HFFc6 (cell line): ENCODE data around the gene FIBP. TPM values are rescaled to one million over a fixed set of nuclear protein-coding genes. Genes with fewer than 3 reads are reported as not detected.

Experiments used
- DNase-seq: peaks from one replicate; pipeline ENCODE4 v3.0.0-alpha.2; 2018
- H3K27ac Mint-ChIP-seq: 2 replicates; pipeline ENCODE4 v1.8.0; 2020; ENCODE audit warnings: mild to moderate bottlenecking, mixed read lengths
- H3K27me3 Mint-ChIP-seq: 2 replicates; pipeline ENCODE4 v1.8.0; 2021; ENCODE audit warnings: mild to moderate bottlenecking, moderate library complexity, mixed read lengths; ENCODE audit not compliant: insufficient read depth
- H3K36me3 Mint-ChIP-seq: 2 replicates; pipeline ENCODE4 v1.8.0; 2021; ENCODE audit warnings: low read depth, mixed read lengths
- H3K4me1 Mint-ChIP-seq: 2 replicates; pipeline ENCODE4 v1.8.0; 2020; ENCODE audit warnings: low read depth, mixed read lengths
- H3K4me3 Mint-ChIP-seq: 2 replicates; pipeline ENCODE4 v1.8.0; 2020; ENCODE audit warnings: mild to moderate bottlenecking, moderate library complexity, mixed read lengths
- H3K9me3 Mint-ChIP-seq: 2 replicates; pipeline ENCODE4 v1.8.0; 2020; ENCODE audit warnings: mild to moderate bottlenecking, mixed read lengths
- total RNA-seq, 6 experiments: library from RNA; stranded (reverse); fragmentation: NEBNext Ultra II Directional; extraction: Animal tissue kit (Norgen Biotek cat#: 25700); gene quantifications; 2 replicates in 1 of 6; 3 replicates in 5 of 6; pipeline ENCODE4 v1.2.3, GENCODE V29; 2021
- TF ChIP-seq, protein P1 (sequence below): fragments of 200-600 bp; sonication (generic); IDR thresholded peaks from 2 replicates; pipeline ENCODE4 v1.5.0; 2021; ENCODE audit warnings: antibody characterized with exemption, mild to moderate bottlenecking

The FIBP gene
- total RNA-seq, 6 experiments from 2014 or later, result 117 to 145 (median 135) TPM

DNA sequence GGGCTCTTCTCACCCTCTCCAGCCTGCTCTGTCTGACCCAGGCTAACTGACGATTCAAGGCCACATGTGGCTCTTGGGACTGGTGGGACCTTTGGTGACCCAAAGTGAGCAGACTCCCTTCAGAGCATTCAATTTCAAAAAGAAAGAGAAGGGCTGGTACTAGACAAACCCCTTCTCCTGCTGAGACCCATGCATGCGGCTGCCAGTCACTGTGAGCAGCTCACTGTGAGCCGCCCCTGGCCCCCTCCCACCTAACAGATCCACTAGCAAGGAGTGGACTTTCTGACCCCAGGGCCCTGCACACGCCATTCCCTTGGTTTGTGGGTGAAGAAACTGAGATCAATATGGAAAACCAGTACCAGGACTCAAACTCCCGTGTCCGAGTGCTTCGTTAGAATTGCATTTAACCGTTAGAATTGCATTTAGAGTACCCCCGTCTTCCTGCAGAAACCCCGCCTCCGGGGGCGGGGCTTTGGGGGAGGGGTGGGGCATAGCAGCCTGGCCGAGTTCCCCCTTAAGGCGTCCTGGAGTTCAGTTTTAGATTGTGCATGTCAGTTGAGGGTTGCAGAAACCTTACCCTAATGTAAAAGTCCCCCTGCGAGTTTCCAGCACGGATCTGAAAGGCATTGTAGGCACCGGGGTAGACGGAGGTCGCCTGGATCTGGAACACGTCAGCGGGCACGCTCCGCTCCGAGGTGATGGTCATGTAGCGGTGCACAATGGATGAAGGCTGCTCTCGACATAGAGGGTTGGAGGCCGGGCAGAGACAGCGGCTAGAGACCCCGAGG is 20.8 kb downstream of the FIBP start:
- Mint-ChIP-seq H3K4me3 (peak overlapping the region; percentile 20; the same call in 1 of the 2 replicates), H3K9me3 (no peaks in the 10 kb centered on the region), H3K4me1 (peaks cover 50% of the 10 kb centered on the region), H3K36me3 (peaks cover 44% of the 10 kb centered on the region), H3K27me3 (peaks cover 28% of the 10 kb centered on the region), H3K27ac (peak overlapping the region; percentile 29; the same call in 1 of the 2 replicates)
- DNase-seq, result no peak
- TF ChIP-seq, protein P1, sequence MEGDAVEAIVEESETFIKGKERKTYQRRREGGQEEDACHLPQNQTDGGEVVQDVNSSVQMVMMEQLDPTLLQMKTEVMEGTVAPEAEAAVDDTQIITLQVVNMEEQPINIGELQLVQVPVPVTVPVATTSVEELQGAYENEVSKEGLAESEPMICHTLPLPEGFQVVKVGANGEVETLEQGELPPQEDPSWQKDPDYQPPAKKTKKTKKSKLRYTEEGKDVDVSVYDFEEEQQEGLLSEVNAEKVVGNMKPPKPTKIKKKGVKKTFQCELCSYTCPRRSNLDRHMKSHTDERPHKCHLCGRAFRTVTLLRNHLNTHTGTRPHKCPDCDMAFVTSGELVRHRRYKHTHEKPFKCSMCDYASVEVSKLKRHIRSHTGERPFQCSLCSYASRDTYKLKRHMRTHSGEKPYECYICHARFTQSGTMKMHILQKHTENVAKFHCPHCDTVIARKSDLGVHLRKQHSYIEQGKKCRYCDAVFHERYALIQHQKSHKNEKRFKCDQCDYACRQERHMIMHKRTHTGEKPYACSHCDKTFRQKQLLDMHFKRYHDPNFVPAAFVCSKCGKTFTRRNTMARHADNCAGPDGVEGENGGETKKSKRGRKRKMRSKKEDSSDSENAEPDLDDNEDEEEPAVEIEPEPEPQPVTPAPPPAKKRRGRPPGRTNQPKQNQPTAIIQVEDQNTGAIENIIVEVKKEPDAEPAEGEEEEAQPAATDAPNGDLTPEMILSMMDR, result no peak

DNA sequence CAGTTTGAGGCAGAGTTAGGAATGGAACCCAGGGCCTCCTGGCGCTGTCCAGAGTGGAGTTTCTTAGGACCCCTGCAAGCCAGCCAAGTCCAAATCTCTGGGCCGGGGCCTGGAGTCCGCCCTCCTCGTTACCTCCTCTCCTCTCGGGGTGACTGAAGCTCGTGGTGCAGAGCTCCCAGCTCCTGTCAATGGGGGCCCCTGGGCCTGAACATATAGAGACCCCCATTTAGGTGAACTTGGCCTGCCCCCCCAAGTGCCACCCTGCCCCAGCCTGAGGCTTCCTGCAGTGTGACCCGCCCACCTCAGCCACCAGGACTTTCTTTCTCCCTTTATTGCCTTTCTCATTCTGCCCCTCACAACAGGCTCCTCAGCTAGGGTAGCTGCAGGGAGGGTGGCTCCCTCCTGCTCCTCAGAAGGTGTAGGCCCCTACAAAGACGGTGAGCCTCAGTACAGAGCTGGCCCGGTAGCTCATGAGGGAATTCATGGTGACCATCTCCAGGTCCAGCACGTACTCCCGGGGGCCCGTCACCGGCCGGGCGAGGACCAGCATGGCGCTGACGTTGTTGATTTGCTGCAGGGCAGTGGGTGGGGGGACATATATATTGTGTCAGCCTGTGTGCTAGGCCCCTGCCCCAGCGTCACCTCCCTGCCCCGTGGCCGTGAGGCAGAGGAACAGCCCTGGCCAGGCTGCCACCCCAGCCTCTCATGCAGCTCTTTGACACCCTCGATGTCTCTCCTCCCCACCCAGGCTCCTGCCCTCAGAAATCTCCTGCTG is 21.6 kb downstream of the FIBP start:
- Mint-ChIP-seq H3K4me1 (peaks cover 51% of the 10 kb centered on the region), H3K27ac (peak overlapping the region; percentile 29; the same call in 1 of the 2 replicates), H3K9me3 (no peaks in the 10 kb centered on the region), H3K36me3 (peaks cover 46% of the 10 kb centered on the region), H3K27me3 (peaks cover 24% of the 10 kb centered on the region), H3K4me3 (peak overlapping the region; percentile 20; the same call in 1 of the 2 replicates)
- TF ChIP-seq, protein P1, result no peak
- DNase-seq, result no peak

DNA sequence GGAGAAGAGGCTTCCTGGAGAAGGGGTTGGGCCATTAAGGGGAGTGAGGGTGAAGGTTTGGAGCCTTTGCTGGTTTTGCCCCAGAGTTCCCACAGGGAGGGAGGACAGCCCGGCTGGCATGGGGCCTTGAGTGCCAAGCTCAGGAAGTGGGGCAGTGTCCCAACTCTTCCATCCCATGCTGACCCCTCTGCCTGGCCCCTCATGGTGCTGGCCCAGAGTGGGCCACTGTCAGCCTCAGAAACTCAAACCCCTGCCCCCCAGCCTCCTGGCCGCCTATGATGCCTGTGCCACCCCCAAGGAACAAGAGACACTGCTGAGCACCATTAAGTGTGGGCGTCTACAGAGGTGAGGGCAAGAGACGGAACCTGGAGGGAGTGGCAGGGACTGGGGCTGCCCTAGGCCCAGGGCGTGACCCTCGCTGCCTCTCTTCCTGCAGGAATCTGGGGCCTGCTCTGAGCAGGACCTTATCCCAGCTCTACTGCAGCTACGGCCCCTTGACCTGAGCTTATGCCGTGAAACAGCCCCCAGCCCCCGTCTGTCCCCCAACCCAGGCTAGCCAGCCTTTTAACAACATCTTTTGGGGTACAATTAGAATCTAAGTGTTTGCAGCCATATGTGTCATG is 22.6 kb downstream of the FIBP start:
- H3K27ac Mint-ChIP-seq, result peak overlapping the region; percentile 27; the same call in 1 of the 2 replicates

DNA sequence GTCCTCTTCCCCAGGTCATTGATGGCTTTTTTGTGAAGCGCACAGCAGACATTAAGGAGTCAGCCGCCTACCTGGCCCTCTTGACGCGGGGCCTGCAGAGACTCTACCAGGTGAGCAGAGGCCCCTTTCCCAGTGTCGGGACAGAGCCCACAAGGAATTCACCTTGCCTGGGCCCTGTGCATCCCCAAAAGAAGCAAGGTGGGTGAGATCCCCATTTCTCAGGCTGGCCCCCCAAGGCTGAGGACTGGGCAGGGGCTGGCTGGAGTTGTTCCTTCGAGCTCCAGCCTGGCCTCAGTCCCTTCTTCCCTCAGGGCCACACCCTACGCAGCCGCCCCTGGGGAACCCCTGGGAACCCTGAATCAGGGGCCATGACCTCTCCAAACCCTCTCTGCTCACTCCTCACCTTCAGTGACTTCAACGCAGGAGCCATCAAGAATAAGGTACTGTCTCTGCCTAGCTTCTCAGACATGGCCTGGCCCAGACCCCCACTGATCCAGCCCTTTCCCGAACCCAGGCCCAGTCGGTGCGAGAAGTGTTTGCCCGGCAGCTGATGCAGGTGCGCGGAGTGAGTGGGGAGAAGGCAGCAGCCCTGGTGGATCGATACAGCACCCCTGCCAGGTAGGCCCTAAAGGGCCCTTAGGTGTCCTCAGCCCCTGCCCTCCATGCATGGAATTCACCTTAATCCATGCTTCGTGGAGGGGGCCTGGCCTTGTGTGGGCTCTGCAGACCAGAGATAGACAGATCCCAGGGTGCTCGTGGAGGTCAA is 23.4 kb downstream of the FIBP start:
- Mint-ChIP-seq H3K4me1 (peaks cover 43% of the 10 kb centered on the region), H3K36me3 (peaks cover 43% of the 10 kb centered on the region), H3K27me3 (peaks cover 20% of the 10 kb centered on the region), H3K4me3 (no peak overlapping the region; the same call in 1 of the 2 replicates), H3K9me3 (no peaks in the 10 kb centered on the region), H3K27ac (peak overlapping the region; percentile 27)
- DNase-seq, result no peak
- TF ChIP-seq, protein P1, result no peak

More for the DNA sequence above, 22.6 kb downstream of the FIBP start:
- peaks cover 48% of the 10 kb centered on the region for H3K36me3 Mint-ChIP-seq
- peaks cover 24% of the 10 kb centered on the region for H3K27me3 Mint-ChIP-seq
- DNase-seq, result no peak
- TF ChIP-seq, protein P1, result no peak
- H3K4me1 Mint-ChIP-seq, result peaks cover 47% of the 10 kb centered on the region
- H3K9me3 Mint-ChIP-seq, result no peaks in the 10 kb centered on the region
- H3K4me3 Mint-ChIP-seq, result no peak overlapping the region; the same call in 1 of the 2 replicates
